Karpas-422 (cell line): ENCODE measurements around the gene ART5. TPM values are rescaled to one million over a fixed set of nuclear protein-coding genes. Genes with fewer than 3 reads are reported as not detected.
A peak's percentile ranks its signal among the peaks of the same experiment; 100 is the strongest.
"Not testable (repeated sequence)": the region's sequence is repeated elsewhere in the genome, so short reads cannot be mapped to it uniquely, and the experiment has no call there.

Experiments
- DNase-seq: peaks from one replicate; pipeline ENCODE4 v3.0.0-alpha.2; 2015
- H2AFZ ChIP-seq: fragments of 200-600 bp; sonication (generic); 2 replicates; pipeline ENCODE4 v1.6.1; 2014; ENCODE audit warnings: antibody characterized with exemption, low read length, mixed read lengths
- H3K27ac ChIP-seq: fragments of 200-600 bp; sonication (generic); 2 replicates; pipeline ENCODE4 v1.5.1; 2014; ENCODE audit warnings: mild to moderate bottlenecking, low read length, moderate library complexity
- H3K27me3 ChIP-seq: fragments of 200-600 bp; sonication (generic); 2 replicates; pipeline ENCODE4 v1.6.1; 2014; ENCODE audit warnings: low read length, mixed read lengths
- H3K36me3 ChIP-seq: fragments of 200-600 bp; sonication (generic); 2 replicates; pipeline ENCODE4 v1.6.1; 2014; ENCODE audit warnings: low read length, mixed read lengths; ENCODE audit not compliant: insufficient read depth
- H3K4me1 ChIP-seq: fragments of 200-600 bp; sonication (generic); 2 replicates; pipeline ENCODE4 v1.6.1; 2014; ENCODE audit warnings: mild to moderate bottlenecking, low read length, mixed read lengths
- H3K4me2 ChIP-seq: fragments of 200-600 bp; sonication (generic); 2 replicates; pipeline ENCODE4 v1.6.1; 2014; ENCODE audit warnings: low read length, low read depth, mild to moderate bottlenecking; ENCODE audit not compliant: poor library complexity, severe bottlenecking
- H3K4me3 ChIP-seq: fragments of 200-600 bp; sonication (generic); 2 replicates; pipeline ENCODE4 v1.5.1; 2014; ENCODE audit warnings: mild to moderate bottlenecking, antibody characterized with exemption, low read length, mixed read lengths
- H3K79me2 ChIP-seq: fragments of 200-600 bp; sonication (generic); 2 replicates; pipeline ENCODE4 v1.6.1; 2014; ENCODE audit warnings: mild to moderate bottlenecking, low read length, mixed read lengths
- H3K9ac ChIP-seq: fragments of 200-600 bp; sonication (generic); 2 replicates; pipeline ENCODE4 v1.6.0; 2014; ENCODE audit warnings: low read length
- H3K9me2 ChIP-seq: fragments of 200-600 bp; sonication (generic), shearing (Covaris generic); replicated peaks from 2 replicates; pipeline ENCODE4 v1.6.0; 2014; ENCODE audit warnings: mild to moderate bottlenecking, low read length, moderate library complexity; ENCODE audit not compliant: insufficient read depth
- H3K9me3 ChIP-seq: fragments of 300-700, 200-600 bp; sonication (generic); 2 replicates; pipeline ENCODE4 v1.6.1; 2014; ENCODE audit warnings: low read length, mixed read lengths
- H4K20me1 ChIP-seq: fragments of 200-600 bp; sonication (generic); 2 replicates; pipeline ENCODE4 v1.6.1; 2014; ENCODE audit warnings: mild to moderate bottlenecking, antibody characterized with exemption, low read length, low read depth; ENCODE audit not compliant: insufficient read depth
- total RNA-seq: library from RNA; depleted of rRNA; stranded (reverse); fragments of >200 nt; shearing (Covaris generic); gene quantifications from 2 replicates; pipeline ENCODE4 v1.2.3, GENCODE V29; 2014; ENCODE audit warnings: low replicate concordance

Gene ART5
- total RNA-seq, 1 experiment from 2014 or later = not detected

DNA sequence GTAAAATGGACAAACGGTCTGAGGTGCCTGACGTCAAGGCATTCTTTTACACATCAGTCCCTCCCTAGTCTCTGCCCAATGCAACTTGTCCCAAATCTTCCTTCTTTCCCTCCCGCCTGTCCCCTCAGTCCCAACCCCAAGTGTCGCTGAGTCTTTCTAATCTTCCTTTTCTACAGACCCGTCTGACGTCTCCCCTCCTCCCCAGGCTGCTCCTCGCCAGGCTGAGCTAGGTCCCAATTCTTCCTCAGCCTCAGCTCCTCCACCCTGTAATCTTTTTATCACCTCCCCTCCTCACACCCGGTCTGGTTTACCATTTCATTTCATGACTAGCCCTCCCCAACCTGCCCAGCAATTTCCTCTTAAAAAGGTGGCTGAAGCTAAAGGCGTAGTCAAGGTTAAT, 7.6 kb upstream of the ART5 start:
- H2AFZ ChIP-seq, H3K79me2 ChIP-seq, H4K20me1 ChIP-seq, H3K9ac ChIP-seq, H3K4me1 ChIP-seq, H3K9me2 ChIP-seq, DNase-seq, H3K4me2 ChIP-seq, H3K36me3 ChIP-seq, H3K27me3 ChIP-seq, H3K9me3 ChIP-seq, H3K4me3 ChIP-seq, H3K27ac ChIP-seq: not testable (repeated sequence)

- H3K79me2 ChIP-seq, H3K9me3 ChIP-seq, H3K4me1 ChIP-seq, H2AFZ ChIP-seq, H3K9me2 ChIP-seq, H4K20me1 ChIP-seq, H3K27ac ChIP-seq, DNase-seq, H3K9ac ChIP-seq, H3K27me3 ChIP-seq, H3K36me3 ChIP-seq, H3K4me3 ChIP-seq, H3K4me2 ChIP-seq: not testable (repeated sequence)
Measured at GRCh38 chr11:3648843-3649242, 7.1 kb upstream of the ART5 start.

- Histone ChIP-seq H3K9me2 (no peaks in the 10 kb centered on the region), H3K4me3 (no peak overlapping the region), H3K79me2 (no peaks in the 10 kb centered on the region), H3K4me1 (no peaks in the 10 kb centered on the region), H2AFZ (no peak overlapping the region), H3K36me3 (no peaks in the 10 kb centered on the region), H3K9ac (no peak overlapping the region), H3K27me3 (no peaks in the 10 kb centered on the region), H3K9me3 (no peaks in the 10 kb centered on the region), H3K27ac (no peak overlapping the region), H4K20me1 (no peaks in the 10 kb centered on the region), H3K4me2 (no peak overlapping the region)
- peak; percentile 21 for DNase-seq
Measured at GRCh38 chr11:3645552-3645951, 3.8 kb upstream of the ART5 start.

DNA sequence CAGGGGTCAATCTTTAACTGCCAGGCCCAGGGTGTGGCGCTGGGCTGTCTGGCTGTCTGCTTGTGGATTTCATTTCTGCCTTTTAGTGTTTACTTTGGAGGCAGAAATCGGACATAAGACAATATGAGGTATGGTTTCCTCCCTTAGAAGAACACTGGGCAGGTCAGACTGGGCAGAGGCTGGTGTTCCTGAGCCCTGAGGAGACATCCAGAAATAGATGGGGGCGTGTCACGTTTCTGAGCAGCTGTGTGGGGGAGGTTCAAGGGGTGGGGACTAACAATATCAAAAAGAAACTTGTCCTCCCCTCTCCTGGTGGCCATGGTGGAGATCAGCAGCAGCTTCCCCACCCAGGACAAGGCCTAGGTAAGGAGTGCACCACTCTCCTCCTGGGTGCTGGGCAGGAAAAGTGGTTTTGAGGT, 3.0 kb upstream of the ART5 start, which contains the start of gene ART1:
ART1 (plus strand) TSS at position 312 of the 419 bp plus-strand sequence. CDS start 14,086 bp downstream, outside the sequence.
- Histone ChIP-seq H3K27me3 (no peaks in the 10 kb centered on the region), H2AFZ (no peak within 1 kb of the TSS)

DNA sequence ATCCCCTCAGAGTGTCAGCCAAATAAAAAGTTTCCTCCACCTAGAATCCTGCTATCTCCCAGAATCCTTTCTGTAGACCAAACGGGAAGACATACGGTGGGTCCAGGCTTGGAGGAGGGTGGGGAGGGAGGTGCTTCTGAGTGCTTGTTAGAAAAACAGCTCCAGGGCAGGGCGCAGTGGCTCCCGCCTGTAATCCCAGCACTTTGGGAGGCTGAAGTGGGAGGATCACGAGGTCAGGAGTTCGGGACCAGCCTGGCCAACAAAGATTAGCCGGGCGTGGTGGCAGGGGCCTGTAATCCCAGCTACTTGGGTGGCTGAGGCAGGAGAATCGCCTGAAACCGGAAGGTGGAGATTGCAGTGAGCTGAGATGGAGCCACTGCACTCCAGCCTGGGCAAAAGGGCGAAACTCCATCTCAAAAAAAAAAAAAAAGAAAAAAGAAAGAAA, 1.3 kb upstream of the ART5 start:
- not testable (repeated sequence) for H3K4me2 ChIP-seq, DNase-seq, H4K20me1 ChIP-seq, H3K9ac ChIP-seq, H3K27ac ChIP-seq, H3K36me3 ChIP-seq, H3K4me3 ChIP-seq, H3K4me1 ChIP-seq, H3K9me3 ChIP-seq, H3K79me2 ChIP-seq, H3K27me3 ChIP-seq, H3K9me2 ChIP-seq, H2AFZ ChIP-seq

More for the DNA sequence above, 3.0 kb upstream of the ART5 start, which contains the start of gene ART1:
- DNase-seq = peak; percentile 41
- no peaks in the 10 kb centered on the region for H3K36me3 ChIP-seq
- no peaks in the 10 kb centered on the region for H4K20me1 ChIP-seq
- no peak within 1 kb of the TSS for H3K27ac ChIP-seq
- no peaks in the 10 kb centered on the region for H3K4me1 ChIP-seq
- H3K4me3 ChIP-seq = no peak within 1 kb of the TSS
- H3K9me2 ChIP-seq = no peaks in the 10 kb centered on the region
- H3K4me2 ChIP-seq = no peak within 1 kb of the TSS
- no peaks in the 10 kb centered on the region for H3K79me2 ChIP-seq
- H3K9ac ChIP-seq = no peak within 1 kb of the TSS
- no peaks in the 10 kb centered on the region for H3K9me3 ChIP-seq

GRCh38 chr11:3642071-3642951, 519 bp upstream of the ART5 start:
- DNase-seq = peak; percentile 29
- Histone ChIP-seq H3K79me2 (no peaks in the 10 kb centered on the region), H3K27me3 (no peaks in the 10 kb centered on the region), H3K4me2 (no peak overlapping the region), H3K36me3 (no peaks in the 10 kb centered on the region), H3K9me3 (no peaks in the 10 kb centered on the region), H3K4me1 (no peaks in the 10 kb centered on the region), H3K4me3 (no peak overlapping the region), H2AFZ (no peak overlapping the region), H3K9me2 (no peaks in the 10 kb centered on the region), H4K20me1 (no peaks in the 10 kb centered on the region), H3K27ac (no peak overlapping the region), H3K9ac (no peak overlapping the region)

DNA sequence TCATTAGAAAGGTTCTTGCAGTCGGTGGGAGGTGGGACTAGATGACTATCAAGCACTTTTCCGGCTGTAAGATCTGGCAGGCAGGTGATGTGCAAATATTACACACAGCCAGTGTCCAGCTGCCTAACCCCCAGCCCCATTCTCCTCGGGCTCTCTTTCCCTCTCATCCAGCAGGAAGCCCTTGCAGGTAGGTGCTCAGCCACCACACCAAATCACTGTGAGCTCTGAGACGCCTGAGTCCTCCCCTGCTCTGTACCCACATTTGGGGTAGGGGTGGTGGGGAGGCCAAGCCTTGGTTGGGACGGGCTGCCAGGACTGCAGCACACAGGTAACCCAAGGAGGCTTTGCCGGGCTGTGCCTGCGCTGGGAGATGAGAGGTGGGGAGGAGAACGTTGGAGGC, 601 bp downstream of the ART5 start:
- Histone ChIP-seq H3K27ac (no peak overlapping the region), H3K9me2 (no peaks in the 10 kb centered on the region), H3K9me3 (no peaks in the 10 kb centered on the region), H4K20me1 (no peaks in the 10 kb centered on the region), H3K79me2 (no peaks in the 10 kb centered on the region), H3K4me1 (no peaks in the 10 kb centered on the region), H3K9ac (no peak overlapping the region), H2AFZ (no peak overlapping the region), H3K36me3 (no peaks in the 10 kb centered on the region), H3K27me3 (no peaks in the 10 kb centered on the region), H3K4me3 (no peak overlapping the region), H3K4me2 (no peak overlapping the region)
- no peak for DNase-seq

DNA sequence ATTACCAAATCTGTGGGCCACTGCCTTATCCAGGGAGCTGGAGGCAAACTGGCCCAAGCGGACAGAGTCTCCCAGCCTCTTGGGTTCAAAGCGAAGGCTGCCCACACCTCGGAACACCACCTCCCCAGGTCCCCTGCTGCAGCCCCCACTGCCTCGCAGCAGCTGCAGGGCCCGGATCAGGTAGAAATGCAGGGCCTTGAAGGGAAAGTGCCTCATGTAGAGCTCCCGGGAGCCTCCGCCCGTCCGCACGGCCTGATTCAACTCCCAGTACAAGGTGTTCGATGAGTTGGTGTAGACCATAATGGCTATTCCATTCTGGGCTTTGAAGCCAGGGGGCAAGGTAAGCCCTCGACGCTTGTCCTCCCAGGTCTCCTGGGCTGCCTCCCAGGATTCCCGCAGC, 2.0 kb downstream of the ART5 start:
- no peak overlapping the region for H3K27ac ChIP-seq
- no peak overlapping the region for H3K4me2 ChIP-seq
- H3K79me2 ChIP-seq = no peaks in the 10 kb centered on the region
- H3K9ac ChIP-seq = no peak overlapping the region
- no peaks in the 10 kb centered on the region for H3K9me2 ChIP-seq
- no peaks in the 10 kb centered on the region for H3K4me1 ChIP-seq
- no peak overlapping the region for H2AFZ ChIP-seq
- H4K20me1 ChIP-seq = no peaks in the 10 kb centered on the region
- H3K9me3 ChIP-seq = no peaks in the 10 kb centered on the region
- peak; percentile 17 for DNase-seq
- no peaks in the 10 kb centered on the region for H3K36me3 ChIP-seq
- no peaks in the 10 kb centered on the region for H3K27me3 ChIP-seq
- no peak overlapping the region for H3K4me3 ChIP-seq
